ENCODE results near the gene SLC24A4. TPM values are rescaled to one million over a fixed set of nuclear protein-coding genes. Genes with fewer than 3 reads are reported as not detected.

Gene SLC24A4
- polyA plus RNA-seq, 3 donors: 0.12 to 0.33 (median 0.19) TPM

GRCh38 chr14:92470811-92471210, 147.8 kb downstream of the SLC24A4 start:
- no peak for DNase-seq (ENCODE audit: low read depth in 3 of 3, low spot score in 2 of 3)

GRCh38 chr14:92471919-92472318, 149.0 kb downstream of the SLC24A4 start:
- no peak for DNase-seq (ENCODE audit: low read depth in 3 of 3, low spot score in 2 of 3)

- no peak for DNase-seq (ENCODE audit: low read depth in 3 of 3, low spot score in 2 of 3)
Measured at GRCh38 chr14:92472860-92473259, 149.9 kb downstream of the SLC24A4 start.

GRCh38 chr14:92473261-92473968, 150.4 kb downstream of the SLC24A4 start:
- no peak for DNase-seq (ENCODE audit: low read depth in 3 of 3, low spot score in 2 of 3)

GRCh38 chr14:92473969-92474535, 151.1 kb downstream of the SLC24A4 start:
- no peak for DNase-seq (ENCODE audit: low read depth in 3 of 3, low spot score in 2 of 3)

- no peak for DNase-seq (ENCODE audit: low read depth in 3 of 3, low spot score in 2 of 3)
Measured at GRCh38 chr14:92475037-92475436, 152.1 kb downstream of the SLC24A4 start.

GRCh38 chr14:92475451-92476187, 152.7 kb downstream of the SLC24A4 start:
- DNase-seq (ENCODE audit: low read depth in 3 of 3, low spot score in 2 of 3): no peak

GRCh38 chr14:92480856-92481255, 157.9 kb downstream of the SLC24A4 start:
- no peak for DNase-seq (ENCODE audit: low read depth in 3 of 3, low spot score in 2 of 3)

GRCh38 chr14:92481386-92481785, 158.4 kb downstream of the SLC24A4 start:
- DNase-seq (ENCODE audit: low read depth in 3 of 3, low spot score in 2 of 3): no peak

- DNase-seq (ENCODE audit: low read depth in 3 of 3, low spot score in 2 of 3): no peak
Measured at GRCh38 chr14:92481811-92482555, 159.0 kb downstream of the SLC24A4 start.

GRCh38 chr14:92482621-92483319, 159.8 kb downstream of the SLC24A4 start:
- no peak for DNase-seq (ENCODE audit: low read depth in 3 of 3, low spot score in 2 of 3)

- DNase-seq (ENCODE audit: low read depth in 3 of 3, low spot score in 2 of 3): no peak
Measured at GRCh38 chr14:92484132-92484823, 161.3 kb downstream of the SLC24A4 start.

GRCh38 chr14:92486881-92487280, 163.9 kb downstream of the SLC24A4 start:
- no peak for DNase-seq (ENCODE audit: low read depth in 3 of 3, low spot score in 2 of 3)

- no peak for DNase-seq (ENCODE audit: low read depth in 3 of 3, low spot score in 2 of 3)
Measured at GRCh38 chr14:92487513-92488133, 164.7 kb downstream of the SLC24A4 start.

GRCh38 chr14:92489394-92490238, 166.7 kb downstream of the SLC24A4 start:
- DNase-seq (ENCODE audit: low read depth in 3 of 3, low spot score in 2 of 3): no peak

- DNase-seq (ENCODE audit: low read depth in 3 of 3, low spot score in 2 of 3): no peak
Measured at GRCh38 chr14:92490239-92490959, 167.4 kb downstream of the SLC24A4 start.

GRCh38 chr14:92491782-92492181, 168.8 kb downstream of the SLC24A4 start:
- DNase-seq (ENCODE audit: low read depth in 3 of 3, low spot score in 2 of 3): no peak

- no peak for DNase-seq (ENCODE audit: low read depth in 3 of 3, low spot score in 2 of 3)
Measured at GRCh38 chr14:92492258-92492657, 169.3 kb downstream of the SLC24A4 start.

Measured in right renal cortex interstitium (tissue), 3 donors.